Measurements from ENCODE around the gene CLINT1.
"Not testable (repeated sequence)": the region's sequence is repeated elsewhere in the genome, so short reads cannot be mapped to it uniquely, and the experiment has no call there.

The CLINT1 gene

DNA sequence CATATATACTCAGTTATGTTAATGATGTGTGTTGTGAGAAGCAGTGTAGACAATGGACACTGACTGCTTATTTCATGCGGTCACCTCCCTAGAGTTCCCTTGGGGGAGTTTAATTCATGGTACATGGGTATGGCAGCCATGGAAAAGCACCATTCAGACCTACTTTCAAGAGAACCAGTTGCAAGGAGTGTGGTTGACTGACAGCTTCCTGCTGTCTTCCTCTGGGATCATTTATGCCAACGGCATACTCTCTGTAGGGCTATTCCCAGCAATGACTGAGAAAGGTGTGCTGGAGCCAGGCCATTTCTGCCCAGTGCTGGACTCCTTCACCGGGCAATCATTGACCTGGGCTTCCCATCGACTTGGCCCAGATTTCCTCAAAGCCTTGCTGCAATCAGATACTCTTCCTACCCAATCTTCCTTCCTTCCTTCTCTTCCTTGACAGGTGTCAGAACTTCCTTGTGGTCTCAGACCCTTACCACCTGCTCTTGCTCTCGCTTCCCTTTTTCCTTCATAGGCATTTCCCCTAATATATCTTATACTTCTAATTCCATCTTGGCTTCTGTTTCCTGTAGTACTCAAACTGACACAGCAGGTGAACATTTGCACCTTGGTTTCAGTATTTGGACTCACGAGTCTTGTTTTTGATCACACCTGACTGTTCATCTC is 3.4 kb upstream of the CLINT1 start:
- DNase-seq (ENCODE audit: low spot score) = no peak

DNA sequence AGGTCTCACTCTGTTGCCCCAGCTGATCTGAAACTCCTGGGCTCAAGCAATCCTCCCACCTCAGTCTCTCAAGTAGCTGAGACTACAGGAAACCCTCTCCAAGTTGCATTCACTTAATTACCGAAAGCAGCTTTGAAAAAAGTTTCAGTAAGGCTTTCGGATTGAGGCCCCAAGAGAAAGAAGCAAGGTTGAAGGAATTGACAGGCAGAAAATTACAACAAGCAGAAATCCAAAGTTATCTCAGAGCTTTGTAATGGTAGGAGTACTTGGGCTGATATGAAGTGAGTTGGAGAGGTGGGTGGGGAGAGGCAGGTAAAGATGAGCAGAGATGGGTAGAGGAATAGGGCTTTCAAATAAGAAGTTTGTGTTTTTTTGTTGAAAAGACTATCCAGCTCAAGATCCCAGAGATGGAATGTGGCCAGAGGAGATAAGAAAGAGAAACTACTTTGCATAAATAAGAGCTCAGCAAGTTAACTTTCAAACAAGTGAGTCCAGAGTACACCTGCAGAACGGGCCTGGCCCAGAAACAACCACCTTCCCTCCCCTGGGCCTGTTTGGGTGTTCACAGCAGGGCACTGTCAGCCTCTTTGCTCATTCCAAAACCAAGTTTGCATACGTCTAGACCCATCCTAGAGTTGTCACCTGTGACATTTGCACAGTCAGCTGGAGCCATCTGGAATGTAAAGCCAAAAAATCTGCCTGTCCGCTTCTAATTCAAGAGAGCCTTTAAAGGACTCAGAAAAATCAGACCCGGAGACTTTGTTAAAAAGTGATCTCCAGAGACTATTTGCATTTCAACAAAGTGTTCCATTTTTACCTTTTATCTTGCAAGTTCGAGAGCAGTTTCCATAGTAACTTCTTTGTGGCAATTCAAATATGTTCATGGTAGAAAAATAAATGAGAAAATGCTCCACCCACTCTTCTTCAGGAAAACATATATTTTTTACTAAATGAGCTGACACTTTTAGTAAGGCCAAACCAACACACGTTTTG is 2.2 kb upstream of the CLINT1 start:
- DNase-seq (ENCODE audit: low spot score) = no peak

DNA sequence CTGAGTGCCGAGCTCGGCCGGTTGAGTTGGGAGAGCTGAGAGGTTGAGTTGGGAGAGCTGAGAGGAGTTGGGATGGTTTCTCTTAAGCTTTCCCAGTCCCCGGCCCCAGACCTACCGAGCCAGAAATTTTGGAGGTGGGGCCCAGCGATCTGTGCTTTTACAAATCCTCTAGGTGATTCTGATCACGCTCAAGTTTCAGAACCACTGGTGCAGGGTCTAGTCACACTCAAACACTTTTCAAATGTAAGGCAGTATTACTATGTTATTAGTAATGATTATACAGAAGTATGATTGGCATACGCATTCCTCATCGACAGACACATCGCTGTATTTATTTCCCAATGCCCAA is 256 bp upstream of the CLINT1 start:
- no peak for DNase-seq (ENCODE audit: low spot score)

DNA sequence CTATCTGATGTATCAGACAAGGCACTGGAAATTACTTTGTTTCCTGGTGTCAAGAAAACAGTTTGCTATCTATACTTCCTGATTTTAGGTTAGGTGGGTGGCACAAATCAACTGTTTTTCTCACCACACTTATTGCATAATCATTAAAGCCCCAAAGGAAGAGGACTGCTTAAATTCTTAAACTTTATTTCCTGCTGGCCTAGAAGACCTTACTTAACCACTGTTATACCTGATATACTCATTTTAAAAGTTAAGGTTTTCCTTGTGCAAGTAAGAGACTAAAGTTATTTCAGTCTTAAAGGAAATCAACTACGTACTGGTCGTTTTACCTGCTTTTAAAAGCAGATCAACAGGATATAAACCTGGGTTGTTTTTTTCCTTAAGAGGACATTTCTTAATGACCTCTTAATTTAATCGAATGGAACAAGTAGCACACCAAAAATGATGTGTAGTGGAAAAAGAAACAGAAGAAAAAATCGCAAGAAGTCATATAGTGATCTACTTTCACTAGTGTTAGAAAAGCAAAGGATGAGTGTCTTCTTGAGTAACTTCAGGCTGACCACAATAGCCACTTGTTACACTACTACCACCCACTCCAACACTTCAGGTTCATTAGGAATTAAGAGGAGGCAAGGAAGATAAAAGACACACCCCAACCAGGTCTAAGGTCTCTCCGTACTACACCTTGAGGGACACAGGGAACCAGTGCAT is 974 bp downstream of the CLINT1 start:
- no peak for DNase-seq (ENCODE audit: low spot score)

DNA sequence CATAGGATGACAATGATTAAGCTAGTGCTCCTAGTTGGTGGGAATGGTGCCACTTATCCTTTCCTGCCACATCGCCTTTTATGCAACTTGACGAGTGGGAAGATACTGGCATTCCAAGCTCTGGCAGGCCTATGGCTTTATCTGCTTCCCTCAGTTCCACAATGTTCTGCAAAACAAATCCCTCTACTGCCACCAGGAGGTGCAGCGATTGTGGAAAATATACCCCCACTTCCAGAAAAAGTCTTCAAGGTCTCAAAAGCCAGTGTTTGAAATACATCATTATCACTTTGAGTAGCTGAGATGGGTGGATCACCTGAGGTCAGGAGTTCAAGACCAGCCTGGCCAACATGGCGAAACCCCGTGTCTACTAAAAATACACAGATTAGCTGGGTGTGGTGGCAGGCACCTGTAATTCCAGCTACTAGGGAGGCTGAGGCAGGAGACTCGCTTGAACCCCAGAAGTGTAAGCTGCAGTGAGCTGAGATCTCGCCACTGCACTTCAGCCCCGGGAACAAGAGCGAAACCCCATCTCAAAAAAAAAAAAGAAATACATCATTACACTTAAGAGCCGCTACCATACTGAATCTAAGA is 3.4 kb downstream of the CLINT1 start:
- peak; percentile 64 for DNase-seq (ENCODE audit: low spot score)

DNA sequence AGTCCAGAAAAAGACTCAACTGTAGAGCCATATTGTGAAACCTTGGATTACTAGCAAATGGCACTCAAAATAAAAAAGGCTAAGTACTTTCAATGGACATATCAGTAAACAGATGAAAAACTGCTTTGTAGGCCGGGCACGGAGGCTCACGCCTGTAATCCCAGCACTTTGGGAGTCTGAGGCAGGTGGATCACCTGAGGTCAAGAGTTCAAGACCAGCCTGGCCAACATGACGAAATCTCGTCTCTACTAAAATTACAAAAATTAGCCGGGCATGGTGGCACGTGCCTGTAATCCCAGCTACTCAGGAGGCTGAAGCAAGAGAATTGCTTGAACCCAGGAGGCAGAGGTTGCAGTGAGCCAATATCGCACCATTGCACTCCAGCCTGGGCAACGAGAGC is 5.6 kb downstream of the CLINT1 start:
- DNase-seq (ENCODE audit: low spot score) = not testable (repeated sequence)

DNA sequence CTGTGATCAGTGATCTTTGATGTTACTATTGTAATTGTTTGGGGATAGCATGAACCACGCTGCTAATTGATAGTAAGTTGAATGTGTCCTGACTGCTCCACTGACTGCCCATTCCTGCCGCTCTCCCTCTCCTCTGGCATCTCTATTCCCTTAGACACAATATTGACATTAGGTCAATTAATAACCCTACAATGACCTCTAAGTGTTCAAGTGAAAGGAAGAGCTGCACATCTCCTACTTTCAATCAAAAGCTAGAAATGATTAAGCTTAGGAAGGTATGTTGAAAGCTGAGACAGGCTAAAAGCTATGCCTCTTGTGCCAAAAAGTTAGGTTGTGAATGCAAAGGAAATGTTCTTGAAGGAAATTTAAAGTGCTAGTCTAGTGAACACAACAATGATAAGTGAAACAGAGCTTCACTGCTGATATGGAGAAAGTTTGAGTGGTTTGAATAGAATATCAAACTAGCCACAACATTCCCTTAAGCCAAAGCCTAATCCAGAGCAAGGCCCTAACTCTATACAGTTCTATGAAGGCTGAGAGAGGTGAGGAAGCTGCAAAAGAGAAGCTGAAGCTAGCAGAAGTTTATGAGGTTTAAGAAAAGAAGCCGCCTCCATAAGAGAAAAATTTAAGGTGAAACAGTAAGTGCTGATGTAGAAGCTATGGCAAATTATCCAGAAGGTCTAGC is 12.9 kb downstream of the CLINT1 start:
- no peak for DNase-seq (ENCODE audit: low spot score)

DNA sequence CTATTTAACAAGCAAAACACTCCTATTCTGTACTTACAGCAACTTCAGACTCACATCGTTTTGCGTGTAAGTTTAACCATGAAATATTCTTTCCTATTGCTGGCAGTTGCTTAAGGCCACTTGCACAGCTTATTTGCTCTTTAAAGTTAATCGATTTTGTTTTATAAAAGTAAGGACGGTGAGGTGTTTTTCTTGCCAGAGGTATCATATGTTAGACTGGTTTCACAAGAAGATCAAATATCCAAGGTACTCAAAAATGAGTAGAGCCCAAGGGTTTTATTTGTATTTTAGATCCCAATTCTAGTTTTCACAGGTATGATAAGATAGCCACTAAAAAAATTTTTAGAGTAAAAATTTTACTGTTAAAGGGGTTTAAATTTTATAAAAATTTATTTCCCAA is 16.2 kb downstream of the CLINT1 start:
- DNase-seq (ENCODE audit: low spot score) = no peak

DNA sequence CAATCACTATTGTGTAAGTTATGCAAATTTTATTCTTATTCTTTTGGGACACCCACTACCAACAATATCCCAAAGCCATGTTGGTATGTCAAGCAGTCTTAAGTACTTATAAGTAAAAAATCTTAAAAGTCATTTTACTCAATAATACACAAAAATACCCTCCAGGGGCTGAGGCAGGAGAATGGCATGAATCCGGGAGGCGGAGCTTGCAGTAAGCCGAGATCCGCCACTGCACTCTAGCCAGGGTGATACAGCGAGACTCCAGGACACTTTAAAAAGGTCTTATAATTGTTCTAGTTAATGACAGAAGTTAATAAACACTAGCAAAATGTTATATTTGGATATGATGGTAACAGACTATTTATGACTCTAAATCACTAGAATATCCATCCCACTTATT is 16.8 kb downstream of the CLINT1 start:
- no peak for DNase-seq (ENCODE audit: low spot score)

DNA sequence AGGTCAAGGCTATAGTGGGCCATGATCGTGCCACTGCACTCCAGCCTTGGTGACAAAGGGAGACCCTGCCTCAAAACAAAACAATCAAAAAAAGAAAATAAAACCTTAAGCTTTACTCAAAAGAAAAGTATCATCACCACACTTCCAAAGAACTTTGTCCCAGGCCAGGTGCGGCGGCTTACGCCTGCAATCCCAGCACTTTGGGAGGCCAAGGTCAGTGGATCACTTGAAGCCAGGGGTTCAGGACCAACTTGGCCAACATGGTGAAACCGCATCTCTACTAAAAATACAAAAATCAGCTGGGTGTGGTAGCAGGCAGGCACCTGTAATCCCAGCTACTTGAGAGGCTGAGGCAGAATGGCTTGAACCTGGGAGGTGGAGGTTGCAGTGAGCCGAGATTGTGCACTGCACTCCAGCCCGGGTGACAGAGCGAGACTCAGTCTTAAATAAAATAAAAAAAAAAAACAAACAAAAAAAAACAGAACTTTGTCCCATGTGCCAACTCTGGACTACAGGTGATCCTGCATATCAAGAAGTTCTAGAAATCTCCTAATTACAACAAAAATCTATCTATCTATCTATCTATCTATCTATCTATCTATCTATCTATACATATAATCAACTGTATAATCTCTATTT is 19.7 kb downstream of the CLINT1 start:
- DNase-seq (ENCODE audit: low spot score) = no peak

DNA sequence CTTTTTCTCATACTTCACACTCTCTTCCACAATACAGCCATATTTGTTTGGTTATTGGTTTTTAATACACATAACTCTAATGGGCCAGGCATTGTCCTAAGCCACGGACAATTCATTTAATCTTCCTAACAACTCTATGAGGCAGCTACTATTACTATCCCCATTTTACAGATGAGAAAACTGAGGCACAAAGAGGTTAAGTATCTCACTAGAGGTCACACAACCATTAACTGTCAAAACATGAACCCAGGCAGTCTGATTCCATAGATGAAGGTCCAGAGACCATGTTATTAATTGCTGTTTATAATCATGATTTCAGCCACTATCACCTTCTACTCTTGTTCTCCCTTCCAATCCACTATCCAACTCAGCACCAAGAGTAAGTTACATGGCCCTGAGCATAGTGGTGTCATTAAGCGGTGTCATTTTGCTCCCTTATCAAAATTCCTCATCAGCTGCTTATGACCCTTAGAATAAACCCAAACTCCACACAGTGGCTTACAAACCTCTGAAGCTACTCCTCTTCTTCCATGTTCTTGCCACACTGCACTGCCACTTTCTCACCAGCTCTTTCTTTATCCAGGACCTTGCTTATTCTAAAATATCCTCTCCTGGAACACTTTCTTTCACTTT is 22.7 kb downstream of the CLINT1 start:
- no peak for DNase-seq (ENCODE audit: low spot score)

DNA sequence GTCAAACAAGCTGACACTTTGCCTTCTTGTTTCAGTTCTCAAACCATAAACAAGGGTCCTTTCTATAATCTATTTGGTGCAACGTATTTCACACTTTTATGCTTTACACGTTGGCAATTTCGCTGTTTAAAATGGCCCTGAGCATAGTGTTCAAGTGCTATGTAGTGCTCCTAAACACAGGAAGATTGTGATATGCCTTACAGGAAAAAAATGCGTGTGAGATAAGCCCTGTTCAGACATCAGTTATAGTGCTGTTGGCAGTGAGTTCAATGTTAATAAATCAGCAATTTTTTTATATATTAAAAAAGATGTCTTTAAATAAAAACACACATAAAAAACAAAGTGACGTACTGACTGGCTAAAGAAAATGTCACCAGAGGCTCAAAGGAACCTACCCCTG is 23.9 kb downstream of the CLINT1 start:
- no peak for DNase-seq (ENCODE audit: low spot score)

DNA sequence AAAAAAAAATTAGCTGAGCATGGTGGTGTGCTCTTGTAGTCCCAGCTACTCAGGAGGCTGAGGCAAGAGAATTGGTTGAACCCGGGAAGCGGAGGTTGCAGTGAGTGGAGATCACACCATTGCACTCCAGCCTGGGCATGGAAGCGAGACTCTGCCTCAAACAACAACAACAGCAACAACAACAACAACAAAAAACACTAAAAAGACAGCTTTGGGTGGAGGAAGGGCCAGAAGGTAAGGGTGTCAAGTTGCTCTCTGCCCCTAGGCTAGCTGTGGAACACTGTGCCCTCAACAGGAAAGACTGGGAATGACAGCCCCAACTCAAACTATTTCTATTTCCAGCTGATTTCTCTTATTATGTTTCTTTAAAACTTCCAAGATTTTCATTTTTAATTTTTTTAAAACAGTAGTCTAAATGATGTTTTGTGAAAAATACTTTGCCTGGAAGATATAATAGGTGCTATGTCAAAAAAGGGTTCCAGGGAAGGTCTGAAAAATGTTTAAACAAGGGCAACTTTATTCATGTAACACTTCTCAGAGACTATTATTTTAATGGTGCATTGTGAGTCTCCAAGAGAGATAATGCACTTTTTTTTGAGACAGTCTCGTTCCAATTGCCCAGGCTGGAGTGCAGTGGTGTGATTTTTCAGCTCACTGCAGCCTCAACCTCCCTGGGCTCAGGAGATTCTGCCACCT is 29.9 kb downstream of the CLINT1 start:
- peak; percentile 57 for DNase-seq (ENCODE audit: low spot score)

DNA sequence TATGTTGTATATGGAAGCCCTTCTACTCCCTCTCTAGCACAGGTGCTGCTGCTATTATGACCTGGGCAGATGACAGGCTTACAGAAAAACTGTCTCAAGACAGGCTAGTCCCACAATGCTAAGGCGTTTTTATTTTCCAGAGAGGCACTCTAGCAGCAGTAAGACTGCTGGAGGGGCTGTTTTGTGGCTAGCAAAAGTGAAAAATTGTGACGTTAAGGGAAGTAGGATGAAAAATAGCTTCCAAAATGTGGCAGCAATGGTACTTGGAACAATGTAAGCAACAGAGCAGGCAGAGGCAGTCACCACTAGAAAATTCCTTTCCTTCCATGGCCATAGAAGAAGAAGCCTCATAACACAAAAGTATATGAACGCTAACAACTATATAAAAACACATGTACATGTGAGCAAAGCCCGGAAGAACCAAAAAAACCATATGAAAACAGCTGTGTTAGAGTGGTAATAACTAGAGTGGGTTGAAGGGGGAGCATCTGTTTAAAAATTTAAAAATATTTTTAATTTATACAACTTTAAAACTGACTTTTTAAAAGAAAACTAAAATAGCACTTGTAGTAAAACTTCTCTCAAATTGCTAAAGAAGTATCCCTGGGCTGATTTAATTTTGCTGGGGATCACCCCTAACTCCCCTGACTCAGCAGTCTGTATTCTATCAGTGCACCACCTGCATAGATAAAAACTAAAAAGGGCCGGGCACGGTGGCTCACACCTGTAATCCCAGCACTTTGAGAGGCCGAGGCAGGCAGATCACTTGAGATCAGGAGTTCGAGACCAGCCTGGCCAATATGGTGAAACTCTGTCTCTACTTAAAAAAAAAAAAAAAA is 30.6 kb downstream of the CLINT1 start:
- no peak for DNase-seq (ENCODE audit: low spot score)

DNA sequence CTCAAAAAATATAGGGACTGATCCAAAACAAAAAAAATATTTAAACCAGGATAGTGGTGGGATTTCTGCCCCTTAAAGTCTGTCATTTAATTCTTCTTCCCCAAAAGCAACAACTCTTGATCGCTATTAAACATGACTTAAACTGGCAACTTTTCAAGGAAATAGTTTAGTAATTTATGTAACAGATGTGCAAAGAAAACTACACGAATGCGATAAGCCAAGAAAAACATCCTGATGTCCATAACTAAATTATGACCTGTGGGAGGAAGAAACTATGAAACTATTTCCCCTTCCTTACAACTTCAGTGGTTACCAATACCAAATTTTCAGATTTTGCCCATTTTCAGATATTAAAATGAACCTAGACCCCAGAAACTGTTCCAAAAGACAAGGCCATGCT is 31.5 kb downstream of the CLINT1 start:
- DNase-seq (ENCODE audit: low spot score) = no peak

DNA sequence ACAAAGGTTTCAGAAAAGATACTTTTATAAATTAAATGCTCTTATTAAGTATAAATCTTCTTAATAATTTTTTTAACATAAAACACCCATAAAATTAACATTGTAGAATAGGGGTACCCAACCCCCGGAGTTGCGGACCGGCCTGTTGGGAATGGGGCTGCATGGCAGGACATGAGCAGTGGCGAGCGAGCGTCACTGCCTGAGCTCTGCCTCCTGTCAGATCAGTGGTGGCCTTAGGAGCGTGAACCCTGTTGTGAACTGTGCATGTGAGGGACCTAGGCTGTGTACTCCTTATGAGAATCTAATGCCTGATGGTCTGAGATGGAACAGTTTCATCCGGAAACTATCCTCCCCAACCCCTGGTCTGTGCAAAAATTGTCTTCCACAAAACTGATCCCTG is 35.3 kb downstream of the CLINT1 start:
- no peak for DNase-seq (ENCODE audit: low spot score)

DNA sequence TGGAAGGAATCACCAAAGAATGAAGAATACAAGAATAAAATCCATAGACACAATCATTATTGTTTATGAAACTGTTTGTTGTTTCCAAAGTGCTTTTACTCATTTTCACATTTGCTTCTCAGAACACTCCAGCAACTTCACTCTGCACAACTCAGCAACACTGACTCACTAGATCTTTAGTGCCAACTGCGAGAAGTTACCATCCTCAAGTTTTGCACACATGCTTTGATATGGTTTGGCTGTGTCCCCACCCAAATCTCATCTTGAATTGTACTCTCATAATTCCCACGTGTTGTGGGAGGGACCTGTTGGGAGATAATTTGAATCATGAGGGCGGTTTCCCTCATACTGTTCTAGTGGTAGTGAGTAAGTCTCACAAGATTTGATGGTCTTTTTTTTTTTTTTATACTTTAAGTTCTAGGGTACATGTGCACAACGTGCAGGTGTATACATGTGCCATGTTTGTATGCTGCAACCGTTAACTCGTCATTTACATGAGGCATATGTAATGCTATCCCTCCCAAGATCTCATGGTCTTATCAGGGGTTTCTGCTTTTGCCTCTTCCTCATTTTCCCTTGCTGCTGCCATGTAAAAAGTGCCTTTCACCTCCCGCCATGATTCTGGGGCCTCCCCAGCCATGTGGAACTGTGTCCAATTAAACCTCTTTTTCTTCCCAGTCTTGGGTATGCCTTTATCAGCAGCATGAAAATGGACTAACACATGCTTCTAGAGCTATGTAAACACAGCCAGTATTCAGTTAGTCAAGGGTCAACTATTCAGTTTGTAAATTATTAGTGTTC is 36.9 kb downstream of the CLINT1 start:
- DNase-seq (ENCODE audit: low spot score) = no peak

DNA sequence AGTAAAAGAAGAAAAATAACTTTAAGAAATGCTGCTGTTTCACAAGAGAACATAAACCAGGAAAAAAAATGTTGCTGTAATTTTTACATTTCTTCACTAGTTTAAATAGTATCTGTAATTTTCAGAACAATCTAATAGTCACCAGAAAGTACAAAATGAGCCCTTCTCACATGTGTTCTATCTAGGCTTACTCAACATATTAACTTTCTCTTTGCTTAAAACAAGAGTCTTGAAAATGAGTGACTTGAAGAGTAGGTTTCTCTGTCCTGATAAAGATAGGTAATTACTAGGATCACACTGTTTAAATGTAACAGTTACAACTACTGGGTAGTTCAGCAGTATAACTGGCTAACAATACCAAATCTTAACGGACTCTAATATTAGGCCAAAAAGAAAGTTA is 37.5 kb downstream of the CLINT1 start:
- no peak for DNase-seq (ENCODE audit: low spot score)

Measured in iPS-NIHi11 (cell line).